ENCODE measurements around the gene WNT2.
"Not testable (repeated sequence)": the region's sequence is repeated elsewhere in the genome, so short reads cannot be mapped to it uniquely, and the experiment has no call there.

WNT2 gene

GRCh38 chr7:117312593-117313580, 10.0 kb downstream of the WNT2 start:
- no peak for DNase-seq (ENCODE audit: extremely low read depth, low read depth)
- no peak overlapping the region for H3K4me3 ChIP-seq (replicated peaks; ENCODE audit: low read depth, low read length)
- no peak for TF ChIP-seq CTCF (IDR thresholded peaks at IDR 0.05; ENCODE audit: low read depth, low read length, missing control alignments)

GRCh38 chr7:117308891-117309290, 14.0 kb downstream of the WNT2 start:
- TF ChIP-seq CTCF (IDR thresholded peaks at IDR 0.05; ENCODE audit: low read depth, low read length, missing control alignments), result no peak
- DNase-seq (ENCODE audit: extremely low read depth, low read depth), result no peak

GRCh38 chr7:117302396-117302795, 20.5 kb downstream of the WNT2 start:
- no peak for DNase-seq (ENCODE audit: extremely low read depth, low read depth)
- H3K4me3 ChIP-seq (replicated peaks; ENCODE audit: low read depth, low read length), result no peak overlapping the region
- TF ChIP-seq CTCF (IDR thresholded peaks at IDR 0.05; ENCODE audit: low read depth, low read length, missing control alignments), result no peak

More at GRCh38 chr7:117308891-117309290, 14.0 kb downstream of the WNT2 start:
- H3K4me3 ChIP-seq (replicated peaks; ENCODE audit: low read depth, low read length), result no peak overlapping the region

- H3K4me3 ChIP-seq (replicated peaks; ENCODE audit: low read depth, low read length); DNase-seq (ENCODE audit: extremely low read depth, low read depth): not testable (repeated sequence)
Measured at GRCh38 chr7:117300506-117300905, 22.4 kb downstream of the WNT2 start.

GRCh38 chr7:117297606-117298005, 25.3 kb downstream of the WNT2 start:
- TF ChIP-seq CTCF (IDR thresholded peaks at IDR 0.05; ENCODE audit: low read depth, low read length, missing control alignments), result no peak
- DNase-seq (ENCODE audit: extremely low read depth, low read depth), result no peak
- no peak overlapping the region for H3K4me3 ChIP-seq (replicated peaks; ENCODE audit: low read depth, low read length)

- no peak for DNase-seq (ENCODE audit: extremely low read depth, low read depth)
- no peak overlapping the region for H3K4me3 ChIP-seq (replicated peaks; ENCODE audit: low read depth, low read length)
- no peak for TF ChIP-seq CTCF (IDR thresholded peaks at IDR 0.05; ENCODE audit: low read depth, low read length, missing control alignments)
Measured at GRCh38 chr7:117296066-117296465, 26.8 kb downstream of the WNT2 start.

- DNase-seq (ENCODE audit: extremely low read depth, low read depth), result no peak
- no peak overlapping the region for H3K4me3 ChIP-seq (replicated peaks; ENCODE audit: low read depth, low read length)
- TF ChIP-seq CTCF (IDR thresholded peaks at IDR 0.05; ENCODE audit: low read depth, low read length, missing control alignments), result no peak
Measured at GRCh38 chr7:117285826-117286225, 37.0 kb downstream of the WNT2 start.
